ENCODE data around the gene HDLBP. TPM values are rescaled to one million over a fixed set of nuclear protein-coding genes. Genes with fewer than 3 reads are reported as not detected.

HDLBP gene
- total RNA-seq, 4 donors from 2014 or later = 324 to 412 (median 363) TPM

GRCh38 chr2:241269707-241270520 is 45.6 kb downstream of the HDLBP start:
- peaks cover 0 to 50% (median 17%) of the 10 kb centered on the region in 4 donors for H3K4me1 ChIP-seq
- WGBS, 2 donors = 67 to 75% methylated on average over 14 to 15 of the region's 15 CpGs

GRCh38 chr2:241268716-241269445 is 46.6 kb downstream of the HDLBP start:
- no peak overlapping the region for H3K4me3 ChIP-seq
- DNase-seq (ENCODE audit: low spot score in 2 of 2) = no peak
- H3K27me3 ChIP-seq = no peaks in the 10 kb centered on the region
- TF ChIP-seq POLR2A (IDR thresholded peaks at IDR 0.05) (no peak), EP300 (IDR thresholded peaks at IDR 0.05) (no peak), CTCF (IDR thresholded peaks at IDR 0.05) (no peak)
- H3K9me3 ChIP-seq = no peaks in the 10 kb centered on the region
- H3K27ac ChIP-seq = no peak overlapping the region
- peaks cover 0 to 46% (median 17%) of the 10 kb centered on the region in 4 donors for H3K4me1 ChIP-seq
- H3K36me3 ChIP-seq = peaks cover 4 to 44% (median 10%) of the 10 kb centered on the region in 3 donors
- 75 to 80% methylated on average over 14 of the region's 14 CpGs for WGBS, 2 donors

More at GRCh38 chr2:241269707-241270520, 45.6 kb downstream of the HDLBP start:
- no peak overlapping the region for H3K27ac ChIP-seq
- no peaks in the 10 kb centered on the region for H3K9me3 ChIP-seq
- no peak for TF ChIP-seq EP300 (IDR thresholded peaks at IDR 0.05)
- TF ChIP-seq CTCF (IDR thresholded peaks at IDR 0.05) = no peak
- no peak for TF ChIP-seq POLR2A (IDR thresholded peaks at IDR 0.05)
- no peaks in the 10 kb centered on the region for H3K27me3 ChIP-seq
- H3K4me3 ChIP-seq = no peak overlapping the region
- peaks cover 0 to 34% (median 6%) of the 10 kb centered on the region in 3 donors for H3K36me3 ChIP-seq
- no peak for DNase-seq (ENCODE audit: low spot score in 2 of 2)

- Histone ChIP-seq H3K9me3 (no peaks in the 10 kb centered on the region), H3K27ac (no peak overlapping the region), H3K4me1 (peaks cover 0 to 40% (median 16%) of the 10 kb centered on the region in 4 donors), H3K4me3 (no peak overlapping the region), H3K36me3 (peaks cover 6 to 50% (median 10%) of the 10 kb centered on the region in 3 donors), H3K27me3 (no peaks in the 10 kb centered on the region)
- no peak for TF ChIP-seq CTCF (IDR thresholded peaks at IDR 0.05)
- 69% methylated on average over 7 of the region's 7 CpGs for WGBS, 2 donors
- DNase-seq (ENCODE audit: low spot score in 2 of 2) = no peak
Measured at GRCh38 chr2:241268306-241268705, 47.2 kb downstream of the HDLBP start.

- WGBS, 2 donors = 79 to 80% methylated on average over 12 of the region's 12 CpGs
- peaks cover 0 to 38% (median 12%) of the 10 kb centered on the region in 4 donors for H3K4me1 ChIP-seq
- H3K4me3 ChIP-seq = no peak overlapping the region
- no peaks in the 10 kb centered on the region for H3K27me3 ChIP-seq
- H3K9me3 ChIP-seq = no peaks in the 10 kb centered on the region
- no peak overlapping the region for H3K27ac ChIP-seq
- TF ChIP-seq POLR2A (IDR thresholded peaks at IDR 0.05) = no peak
- TF ChIP-seq EP300 (IDR thresholded peaks at IDR 0.05) = no peak
- no peak for DNase-seq (ENCODE audit: low spot score in 2 of 2)
- H3K36me3 ChIP-seq = peaks cover 6 to 58% (median 17%) of the 10 kb centered on the region in 3 donors
Measured at GRCh38 chr2:241267249-241268067, 48.0 kb downstream of the HDLBP start.

GRCh38 chr2:241265506-241265905 is 50.0 kb downstream of the HDLBP start:
- Histone ChIP-seq H3K27me3 (no peaks in the 10 kb centered on the region), H3K27ac (no peak overlapping the region), H3K4me3 (no peak overlapping the region), H3K36me3 (peaks cover 9 to 78% (median 21%) of the 10 kb centered on the region in 3 donors), H3K9me3 (no peaks in the 10 kb centered on the region), H3K4me1 (peaks cover 0 to 26% (median under 1%) of the 10 kb centered on the region in 4 donors)
- WGBS, 2 donors = 91 to 94% methylated on average over 5 of the region's 5 CpGs
- no peak for DNase-seq (ENCODE audit: low spot score in 2 of 2)
- TF ChIP-seq POLR2A (IDR thresholded peaks at IDR 0.05) (no peak), CTCF (IDR thresholded peaks at IDR 0.05) (no peak), EP300 (IDR thresholded peaks at IDR 0.05) (no peak)

Data from tibial nerve (tissue), 4 donors.